Activated naive CD4-positive, alpha-beta T cell treated with anti-CD3 and anti-CD28 coated beads, Interleukin-2, amount 50 U/mL, for 24 hours (primary cell): Measurements from ENCODE around the gene CUEDC1.
"Not testable (repeated sequence)": the region's sequence is repeated elsewhere in the genome, so short reads cannot be mapped to it uniquely, and the experiment has no call there.

Source experiments
- H3K27ac Mint-ChIP-seq: one replicate; pipeline ENCODE4 v1.8.0; 2021; ENCODE audit warnings: mild to moderate bottlenecking, mixed read lengths
- H3K27me3 Mint-ChIP-seq: one replicate; pipeline ENCODE4 v1.8.0; 2021; ENCODE audit warnings: mixed read lengths
- H3K36me3 Mint-ChIP-seq: one replicate; pipeline ENCODE4 v1.8.0; 2021; ENCODE audit warnings: mixed read lengths
- H3K4me1 Mint-ChIP-seq: one replicate; pipeline ENCODE4 v1.8.0; 2021; ENCODE audit warnings: mixed read lengths
- H3K4me3 Mint-ChIP-seq: one replicate; pipeline ENCODE4 v1.8.0; 2021; ENCODE audit warnings: mild to moderate bottlenecking, mixed read lengths
- H3K9me3 Mint-ChIP-seq: one replicate; pipeline ENCODE4 v1.8.0; 2021; ENCODE audit warnings: mixed read lengths

The CUEDC1 gene

DNA sequence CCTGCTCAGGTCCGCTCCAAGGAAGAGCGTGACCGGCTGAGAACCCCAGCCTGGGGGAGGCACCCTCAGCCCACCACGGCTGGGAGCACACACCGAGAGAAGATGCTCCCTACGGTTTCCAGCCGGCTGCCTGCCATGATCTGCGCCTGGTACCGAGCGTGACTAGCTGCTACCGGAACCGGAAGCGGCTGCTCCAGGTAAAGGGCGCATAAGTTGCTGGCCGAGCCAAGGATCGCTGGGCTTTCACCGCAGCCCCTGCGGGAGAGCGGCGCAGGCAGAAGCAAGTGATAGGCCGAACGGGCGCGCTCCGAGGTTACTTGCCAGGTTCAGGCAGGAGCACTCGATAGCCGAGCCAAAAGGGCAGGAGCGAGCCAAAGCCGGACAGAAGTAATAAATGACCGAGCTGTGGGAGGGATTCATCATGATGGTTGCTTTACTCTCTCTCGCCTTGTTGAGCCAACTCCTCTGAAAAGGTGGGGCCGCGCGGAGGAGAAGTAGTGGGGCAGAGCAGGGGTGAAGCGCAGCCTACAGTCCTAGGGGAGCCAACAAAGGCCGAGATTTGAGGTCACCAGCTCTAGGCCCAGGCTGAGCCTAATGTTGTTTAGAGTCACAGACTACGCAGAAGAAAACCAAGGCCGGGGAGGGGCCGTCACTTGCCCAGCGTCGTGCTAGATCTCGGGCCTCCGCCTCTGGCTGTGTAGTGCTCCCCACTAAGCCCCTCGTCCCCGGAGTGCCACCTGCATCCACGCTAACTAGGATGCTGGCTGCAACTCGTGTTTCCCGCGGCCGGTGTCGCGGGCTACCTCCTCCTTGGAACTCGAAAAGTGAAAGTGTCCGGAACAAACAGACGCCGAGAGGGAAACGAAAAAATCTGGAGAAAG lies 105.1 kb downstream of the CUEDC1 start, which contains the start of gene MRPS23:
TSS of gene MRPS23 (minus strand) at position 171 of the 881 bp plus-strand sequence. CDS start at position 137, 34 bp downstream.
- Mint-ChIP-seq H3K27me3 (no peaks in the 10 kb centered on the region), H3K27ac (peak within 1 kb of the TSS; percentile 97), H3K4me3 (peak within 1 kb of the TSS; percentile 99), H3K9me3 (no peaks in the 10 kb centered on the region), H3K36me3 (peaks cover 10% of the 10 kb centered on the region), H3K4me1 (peaks cover 43% of the 10 kb centered on the region)

DNA sequence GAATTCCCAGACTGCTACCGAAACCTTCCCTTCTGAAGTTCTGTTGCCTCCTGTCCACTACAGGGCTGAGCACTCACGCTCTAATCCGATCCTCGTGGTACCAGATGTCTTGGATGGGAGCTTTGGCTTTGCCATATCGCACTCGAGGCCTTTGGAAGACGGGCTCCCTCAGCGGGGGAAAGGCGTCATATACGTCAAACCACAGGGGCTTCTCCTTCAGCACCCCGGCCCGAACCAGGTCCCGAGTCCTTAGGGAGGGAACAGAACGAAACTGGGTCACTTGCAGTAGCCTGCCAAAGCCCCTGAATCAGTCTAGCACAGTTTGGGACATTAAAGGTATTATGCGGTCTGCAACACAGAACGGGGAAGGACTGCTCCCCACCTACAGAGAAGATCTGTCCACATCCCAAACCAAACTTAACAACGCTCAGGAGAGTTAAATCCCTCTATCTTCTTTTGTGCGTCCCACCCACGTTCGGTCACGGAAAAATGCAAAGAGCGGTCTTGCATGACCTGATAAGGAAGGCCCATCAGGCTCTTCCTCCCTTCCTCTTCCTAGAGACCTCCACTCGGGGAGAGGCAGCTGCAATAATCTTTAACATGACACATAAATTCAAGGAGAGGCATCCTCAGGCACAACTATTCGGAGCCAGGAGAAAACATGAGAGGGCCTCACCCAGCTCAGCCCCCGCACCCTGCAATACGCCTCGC lies 105.9 kb downstream of the CUEDC1 start:
- Mint-ChIP-seq H3K27me3 (no peaks in the 10 kb centered on the region), H3K9me3 (no peaks in the 10 kb centered on the region), H3K27ac (peak overlapping the region; percentile 97), H3K36me3 (peaks cover 10% of the 10 kb centered on the region), H3K4me1 (peaks cover 45% of the 10 kb centered on the region), H3K4me3 (peak overlapping the region; percentile 99)

DNA sequence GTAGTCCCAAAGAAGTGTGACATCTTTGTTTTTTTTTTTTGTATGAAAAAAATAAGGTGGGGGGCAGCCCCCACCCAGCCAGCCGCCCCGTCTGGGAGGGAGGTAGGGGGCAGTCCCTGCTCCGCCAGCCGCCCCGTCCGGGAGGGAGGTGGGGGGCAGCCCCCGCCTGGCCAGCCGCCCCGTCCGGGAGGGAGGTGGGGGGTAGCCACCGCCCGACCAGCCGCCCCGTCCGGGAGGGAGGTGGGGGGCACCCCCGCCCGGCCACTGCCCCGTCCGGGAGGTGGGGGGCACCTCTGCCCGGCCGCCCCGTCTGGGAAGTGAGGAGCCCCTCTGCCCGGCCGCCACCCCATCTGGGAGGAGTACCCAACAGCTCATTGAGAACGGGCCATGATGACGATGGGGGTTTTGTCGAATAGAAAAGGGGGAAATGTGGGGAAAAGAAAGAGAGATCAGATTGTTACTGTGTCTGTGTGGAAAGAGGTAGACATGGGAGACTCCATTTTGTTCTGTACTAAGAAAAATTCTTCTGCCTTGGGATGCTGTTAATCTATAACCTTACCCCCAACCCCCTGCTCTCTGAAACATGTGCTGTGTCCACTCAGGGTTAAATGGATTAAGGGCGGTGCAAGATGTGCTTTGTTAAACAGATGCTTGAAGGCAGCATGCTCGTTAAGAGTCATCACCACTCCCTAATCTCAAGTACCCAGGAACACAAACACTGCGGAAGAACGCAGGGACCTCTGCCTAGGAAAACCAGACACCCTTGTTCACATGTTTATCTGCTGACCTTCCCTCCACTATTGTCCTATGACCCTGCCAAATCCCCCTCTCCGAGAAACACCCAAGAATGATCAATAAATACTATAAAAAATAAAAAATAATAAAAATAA lies 108.9 kb downstream of the CUEDC1 start:
- H3K4me3 Mint-ChIP-seq, H3K9me3 Mint-ChIP-seq, H3K27me3 Mint-ChIP-seq, H3K27ac Mint-ChIP-seq: not testable (repeated sequence)
- Mint-ChIP-seq H3K36me3 (peaks cover 10% of the 10 kb centered on the region), H3K4me1 (peaks cover 46% of the 10 kb centered on the region)

DNA sequence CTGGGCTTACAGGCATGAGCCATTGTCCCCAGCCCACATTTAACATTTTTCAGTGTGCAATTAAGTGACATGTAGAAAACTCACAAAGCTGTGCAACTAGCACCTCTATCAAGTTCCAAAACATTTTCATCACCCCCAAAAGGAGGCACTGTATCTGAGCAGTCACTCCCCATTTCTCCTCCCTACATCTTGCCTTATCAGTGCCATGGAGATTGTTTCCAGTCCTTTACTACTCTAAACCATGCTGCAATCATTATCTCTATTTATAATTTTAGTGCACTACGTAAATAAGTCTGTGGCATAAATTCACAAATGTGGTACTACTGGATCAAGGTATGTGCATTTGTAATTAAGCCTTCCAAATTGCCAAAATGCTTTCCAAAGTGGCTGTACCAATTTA lies 112.9 kb downstream of the CUEDC1 start:
- Mint-ChIP-seq H3K4me1 (peaks cover 19% of the 10 kb centered on the region), H3K36me3 (peaks cover 9% of the 10 kb centered on the region), H3K27ac (no peak overlapping the region), H3K27me3 (no peaks in the 10 kb centered on the region), H3K9me3 (no peaks in the 10 kb centered on the region), H3K4me3 (no peak overlapping the region)

DNA sequence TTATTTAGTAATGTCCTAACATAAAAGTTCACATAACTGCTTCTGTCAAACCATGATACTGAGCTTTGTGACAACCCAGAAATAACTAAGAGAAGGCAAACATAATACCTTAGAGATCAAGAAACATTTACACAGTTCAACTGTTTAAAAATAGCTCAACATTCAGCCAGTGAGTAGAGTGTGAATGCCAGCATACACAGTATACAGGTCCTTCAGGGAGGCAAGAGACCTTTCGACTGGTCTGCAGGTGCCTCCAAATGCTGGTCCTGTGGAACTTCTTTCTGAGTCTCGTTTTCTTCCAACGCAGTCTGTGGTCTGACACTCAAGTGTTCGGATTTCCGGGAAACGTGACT lies 115.7 kb downstream of the CUEDC1 start:
- peaks cover 9% of the 10 kb centered on the region for H3K36me3 Mint-ChIP-seq
- no peak overlapping the region for H3K4me3 Mint-ChIP-seq
- no peak overlapping the region for H3K27ac Mint-ChIP-seq
- no peaks in the 10 kb centered on the region for H3K27me3 Mint-ChIP-seq
- no peaks in the 10 kb centered on the region for H3K9me3 Mint-ChIP-seq
- peaks cover 9% of the 10 kb centered on the region for H3K4me1 Mint-ChIP-seq

DNA sequence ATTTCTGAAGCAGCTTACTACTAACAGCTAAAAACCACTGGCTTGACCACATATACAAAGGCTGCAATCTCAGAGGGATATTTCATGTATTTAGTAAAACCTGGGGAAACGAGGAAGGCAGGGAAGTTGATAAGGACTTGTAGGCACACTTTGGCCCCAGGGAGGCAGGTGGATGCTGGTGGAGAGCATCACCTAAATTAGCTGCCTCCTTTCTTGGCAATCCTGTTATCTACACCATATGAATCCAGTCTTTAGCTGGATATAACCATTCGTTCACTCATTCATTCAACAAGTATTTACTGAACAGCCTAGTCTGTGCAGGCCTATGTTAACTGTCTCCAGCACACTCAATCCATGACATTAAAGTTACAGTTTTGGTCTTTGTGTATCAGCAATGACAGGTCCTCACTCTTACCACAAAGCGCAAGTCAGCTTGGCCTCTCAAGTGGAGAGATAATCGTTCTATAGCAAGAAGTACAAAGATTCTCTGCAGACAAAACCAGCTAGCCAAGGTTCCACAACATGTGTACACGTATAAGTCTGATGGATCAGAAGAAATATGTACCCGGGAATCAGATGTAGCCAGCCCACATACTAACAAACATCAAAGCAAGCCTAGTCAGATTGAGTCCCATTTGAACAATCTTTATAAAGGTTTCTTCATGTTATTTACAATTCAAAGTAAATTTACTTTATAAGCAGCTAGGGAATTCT lies 116.2 kb downstream of the CUEDC1 start:
- Mint-ChIP-seq H3K36me3 (peaks cover 9% of the 10 kb centered on the region), H3K4me1 (peaks cover 13% of the 10 kb centered on the region), H3K27me3 (no peaks in the 10 kb centered on the region), H3K27ac (no peak overlapping the region), H3K9me3 (no peaks in the 10 kb centered on the region), H3K4me3 (no peak overlapping the region)

DNA sequence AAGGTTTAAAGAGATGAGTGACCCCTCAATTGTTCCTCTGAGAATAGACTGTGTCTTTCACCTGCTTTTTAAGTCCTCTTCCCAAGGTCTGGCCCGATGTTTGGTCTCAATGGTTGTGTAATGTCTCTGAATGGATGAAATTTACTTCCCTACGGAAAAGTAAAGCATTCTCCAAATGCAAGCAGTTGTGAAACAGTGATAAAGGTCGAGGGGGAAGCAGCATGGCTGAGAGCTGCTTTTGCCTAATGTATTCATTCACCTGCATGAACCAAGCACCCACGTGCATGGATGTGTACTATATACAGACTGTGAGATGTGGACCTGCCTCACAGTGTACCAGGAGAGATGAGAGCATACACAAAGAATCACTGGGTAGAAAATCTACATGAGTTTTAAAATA lies 116.8 kb downstream of the CUEDC1 start:
- no peaks in the 10 kb centered on the region for H3K9me3 Mint-ChIP-seq
- no peaks in the 10 kb centered on the region for H3K27me3 Mint-ChIP-seq
- peaks cover 13% of the 10 kb centered on the region for H3K4me1 Mint-ChIP-seq
- no peak overlapping the region for H3K27ac Mint-ChIP-seq
- H3K4me3 Mint-ChIP-seq, result no peak overlapping the region
- H3K36me3 Mint-ChIP-seq, result peaks cover 9% of the 10 kb centered on the region

DNA sequence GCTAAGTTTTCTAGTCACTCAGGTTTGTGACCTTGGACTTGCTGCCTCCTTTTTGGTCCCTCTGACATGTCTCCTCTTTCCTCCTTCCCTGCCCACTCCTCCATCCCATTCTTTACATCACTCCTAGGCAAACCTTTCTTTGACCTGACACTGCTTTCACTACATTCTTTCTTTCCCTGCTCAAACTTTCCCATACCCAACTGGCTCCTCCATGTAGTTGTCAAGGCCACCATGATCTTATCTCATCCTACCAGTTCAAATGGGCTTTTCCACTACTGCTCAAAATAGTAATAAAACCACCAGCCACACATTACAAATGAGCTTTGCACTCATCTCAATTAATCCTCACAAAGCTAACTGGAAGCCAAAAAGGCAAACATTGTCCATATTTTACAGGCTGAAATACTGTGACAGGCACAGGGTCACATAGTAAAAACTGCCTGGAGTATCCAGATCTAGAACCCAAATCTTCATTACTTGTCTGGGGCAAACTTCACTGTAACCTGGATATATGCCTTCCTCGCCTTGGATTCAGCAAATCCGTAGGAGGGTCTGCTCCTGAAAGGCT lies 119.8 kb downstream of the CUEDC1 start:
- H3K9me3 Mint-ChIP-seq, result no peaks in the 10 kb centered on the region
- peaks cover 5% of the 10 kb centered on the region for H3K4me1 Mint-ChIP-seq
- no peak overlapping the region for H3K27ac Mint-ChIP-seq
- peaks cover 6% of the 10 kb centered on the region for H3K36me3 Mint-ChIP-seq
- H3K27me3 Mint-ChIP-seq, result no peaks in the 10 kb centered on the region
- no peak overlapping the region for H3K4me3 Mint-ChIP-seq

DNA sequence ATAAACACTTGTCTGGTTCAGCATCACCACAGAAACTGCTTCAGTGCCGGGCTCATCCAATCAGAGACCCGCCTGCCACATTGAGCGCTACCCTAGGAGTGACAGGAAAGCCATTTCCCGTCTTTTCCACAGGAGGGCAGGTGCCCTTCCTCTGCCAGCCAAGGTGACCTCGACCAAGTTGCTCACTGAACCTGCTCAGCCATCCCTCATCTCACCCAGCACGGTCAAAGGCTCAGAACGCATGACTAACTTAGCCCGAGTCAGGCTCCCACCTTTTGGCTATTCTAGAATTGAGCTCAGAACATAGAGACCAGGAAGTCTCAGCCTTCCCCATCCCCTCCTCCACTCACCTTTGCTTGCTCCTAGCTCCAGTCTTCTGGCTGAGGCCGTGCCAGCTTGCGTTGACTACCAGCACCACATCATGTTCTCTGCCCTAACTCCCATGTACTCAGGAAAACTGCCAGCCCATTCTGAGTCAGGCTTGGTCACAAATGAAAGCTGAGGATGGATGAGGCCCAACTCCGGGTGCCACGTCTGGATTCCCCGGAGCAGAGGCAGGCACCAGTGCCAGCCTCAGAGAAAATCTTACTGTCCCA lies 121.0 kb downstream of the CUEDC1 start:
- Mint-ChIP-seq H3K27me3 (no peaks in the 10 kb centered on the region), H3K4me3 (no peak overlapping the region), H3K9me3 (no peaks in the 10 kb centered on the region), H3K27ac (no peak overlapping the region), H3K36me3 (peaks cover 6% of the 10 kb centered on the region), H3K4me1 (peaks cover 5% of the 10 kb centered on the region)

DNA sequence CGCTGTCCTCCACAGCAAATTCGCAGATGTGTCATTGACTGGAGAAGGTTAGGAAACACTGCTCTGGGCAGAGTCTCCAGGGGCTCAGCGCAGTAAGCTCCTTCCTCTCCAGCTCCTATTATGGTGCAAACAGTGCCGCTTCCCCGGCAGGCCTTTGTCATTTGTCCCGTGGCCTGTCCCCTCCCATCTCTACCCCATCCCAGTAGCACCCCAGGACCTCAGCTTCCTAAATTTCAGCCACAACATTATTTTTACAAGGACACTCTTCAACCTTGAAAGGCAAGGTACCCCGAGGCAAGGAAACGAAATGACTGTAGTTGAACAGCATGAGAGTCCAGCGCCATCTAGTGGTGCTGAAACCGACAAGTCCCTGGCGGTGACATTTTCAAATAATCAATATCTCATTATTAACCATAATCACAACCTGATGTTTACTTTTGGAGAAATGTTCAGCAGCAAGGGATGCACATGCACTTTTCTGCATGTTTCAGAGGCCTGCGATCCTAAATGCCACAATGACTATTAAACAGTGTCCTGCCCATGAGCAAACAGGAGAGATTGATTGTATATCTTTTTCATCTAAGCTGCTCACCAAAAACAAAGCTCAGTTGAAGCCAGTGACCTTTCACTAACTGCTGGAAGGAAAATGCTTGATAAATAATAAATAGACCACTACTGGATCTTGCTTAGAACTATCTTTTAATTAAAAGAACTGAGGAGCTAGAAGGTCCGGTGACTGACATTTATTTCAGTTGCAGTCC lies 121.9 kb downstream of the CUEDC1 start:
- Mint-ChIP-seq H3K4me1 (peaks cover 5% of the 10 kb centered on the region), H3K36me3 (peaks cover 4% of the 10 kb centered on the region), H3K27ac (no peak overlapping the region), H3K4me3 (no peak overlapping the region), H3K27me3 (no peaks in the 10 kb centered on the region), H3K9me3 (no peaks in the 10 kb centered on the region)

DNA sequence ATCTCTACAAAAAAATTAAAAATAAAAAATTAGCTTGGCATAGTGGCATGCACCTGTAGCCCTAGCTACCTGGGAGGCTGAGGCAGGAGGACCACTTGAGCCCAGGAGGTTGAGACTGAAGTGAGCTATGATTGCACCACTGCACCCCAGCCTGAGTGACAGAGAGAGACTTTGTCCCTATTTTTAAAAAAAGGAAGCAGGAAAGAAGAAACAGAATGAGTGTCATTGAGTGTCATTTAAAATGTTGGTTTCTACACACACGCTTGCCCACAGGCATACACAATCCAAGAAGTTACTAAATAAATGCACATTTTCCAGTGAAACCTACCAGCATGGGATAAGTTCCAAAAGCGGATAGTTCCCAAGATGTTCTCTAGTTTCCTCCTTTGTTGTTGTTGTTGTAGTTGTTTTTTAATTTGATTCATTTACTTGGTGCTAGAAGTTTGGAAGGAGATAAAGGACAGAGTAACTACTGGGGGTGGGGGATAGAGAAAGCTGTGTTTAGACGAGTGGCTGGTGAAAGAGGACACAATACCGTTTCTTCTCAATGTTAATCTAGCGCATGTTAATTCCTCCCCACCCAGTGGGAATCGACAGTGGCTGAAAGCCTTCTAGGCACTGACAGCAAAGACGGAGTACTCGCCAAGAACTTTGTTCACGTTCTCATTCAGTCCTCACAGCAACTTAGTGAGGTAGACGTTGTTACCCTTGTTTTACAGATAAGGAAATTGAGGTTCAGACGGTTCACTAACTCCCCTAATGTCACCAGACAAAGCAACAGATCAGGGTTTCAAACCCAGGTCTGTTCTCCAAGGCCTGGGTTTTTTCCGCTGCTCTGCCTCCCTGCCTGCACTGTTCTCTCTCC lies 122.7 kb downstream of the CUEDC1 start:
- H3K4me3 Mint-ChIP-seq, result no peak overlapping the region
- peaks cover 5% of the 10 kb centered on the region for H3K4me1 Mint-ChIP-seq
- H3K27ac Mint-ChIP-seq, result no peak overlapping the region
- peaks cover 4% of the 10 kb centered on the region for H3K36me3 Mint-ChIP-seq
- no peaks in the 10 kb centered on the region for H3K9me3 Mint-ChIP-seq
- H3K27me3 Mint-ChIP-seq, result no peaks in the 10 kb centered on the region

DNA sequence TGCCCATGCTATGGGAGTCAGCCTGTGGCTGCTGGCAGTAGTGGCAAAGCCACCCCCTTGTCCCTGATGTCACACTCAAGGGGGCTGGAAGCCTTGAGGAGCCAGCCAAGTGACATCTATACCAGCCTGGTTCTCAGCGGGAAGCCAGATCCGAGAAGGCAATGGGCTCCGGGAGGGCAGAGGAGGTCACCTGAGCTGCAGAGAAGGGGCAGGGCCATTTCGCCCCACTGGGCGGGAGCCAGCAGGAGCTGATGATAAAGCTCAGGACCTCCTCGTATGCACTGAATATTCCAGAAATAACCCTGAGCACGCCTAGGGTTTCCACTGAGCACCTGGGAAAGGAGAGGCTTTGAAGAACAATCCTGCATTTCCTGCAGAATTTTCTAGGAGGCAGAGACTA lies 124.3 kb downstream of the CUEDC1 start:
- no peaks in the 10 kb centered on the region for H3K9me3 Mint-ChIP-seq
- H3K4me1 Mint-ChIP-seq, result peaks cover 5% of the 10 kb centered on the region
- no peaks in the 10 kb centered on the region for H3K27me3 Mint-ChIP-seq
- no peaks in the 10 kb centered on the region for H3K36me3 Mint-ChIP-seq
- no peak overlapping the region for H3K4me3 Mint-ChIP-seq
- no peak overlapping the region for H3K27ac Mint-ChIP-seq
